CD14-positive monocyte (primary cell): ENCODE results near the gene DCANP1. TPM values are rescaled to one million over a fixed set of nuclear protein-coding genes. Genes with fewer than 3 reads are reported as not detected.

Experiments
- DNase-seq, 3 donors: peaks; one replicate each; pipeline ENCODE4 v3.0.0-alpha.2; 2011 to 2022
- H2AFZ ChIP-seq: 2 replicates; pipeline ENCODE4 v1.6.0; 2012; ENCODE audit warnings: mild to moderate bottlenecking, low read depth, low read length, inconsistent platforms; ENCODE audit not compliant: insufficient read depth, poor library complexity, severe bottlenecking
- H3K27ac ChIP-seq, 2 donors: 1 replicate in 1 of 2; 2 replicates in 1 of 2; pipeline ENCODE4 v1.5.1; 2012 to 2013; ENCODE audit warnings: low read length in 2 of 2, control low read depth in 1 of 2, inconsistent platforms in 1 of 2, low read depth in 1 of 2, mild to moderate bottlenecking in 1 of 2
- H3K27me3 ChIP-seq, 2 donors: one replicate each; pipeline versions ENCODE4 v1.6.0 to v1.6.1; 2011 to 2013; ENCODE audit warnings: low read length in 2 of 2; ENCODE audit not compliant: control insufficient read depth in 2 of 2, insufficient read depth in 2 of 2
- H3K36me3 ChIP-seq, 2 donors: replicated peaks in 1 of 2; 1 replicate in 1 of 2; 2 replicates in 1 of 2; pipeline versions ENCODE4 v1.5.1 to v1.6.1; 2012 to 2013; ENCODE audit warnings: low read length in 2 of 2, control low read depth in 1 of 2, inconsistent platforms in 1 of 2, mild to moderate bottlenecking in 1 of 2; ENCODE audit not compliant: insufficient read depth in 2 of 2, control insufficient read depth in 1 of 2
- H3K4me1 ChIP-seq, 2 donors: 1 replicate in 1 of 2; 2 replicates in 1 of 2; pipeline versions ENCODE4 v1.5.1 to v1.6.1; 2012 to 2013; ENCODE audit warnings: low read length in 2 of 2, control low read depth in 1 of 2, inconsistent platforms in 1 of 2, mild to moderate bottlenecking in 1 of 2, moderate library complexity in 1 of 2; ENCODE audit not compliant: insufficient read depth in 2 of 2, control insufficient read depth in 1 of 2
- H3K4me2 ChIP-seq: replicated peaks from 2 replicates; pipeline ENCODE3; 2012; ENCODE audit warnings: low read length, moderate library complexity, mild to moderate bottlenecking; ENCODE audit not compliant: poor library complexity, severe bottlenecking; ENCODE audit errors: extremely low read depth
- H3K4me3 ChIP-seq, 3 experiments: fragments of 200-600 bp in 1 of 3; sonication (generic) in 1 of 3; replicated peaks in 1 of 3; 1 replicate in 2 of 3; 2 replicates in 1 of 3; pipeline ENCODE4 v1.5.1; 2011 to 2013; ENCODE audit warnings: low read length in 3 of 3, mild to moderate bottlenecking in 3 of 3, control low read depth in 2 of 3, low read depth in 2 of 3, inconsistent platforms in 1 of 3, moderate library complexity in 1 of 3
- H3K79me2 ChIP-seq: 2 replicates; pipeline ENCODE4 v1.6.0; 2012; ENCODE audit warnings: mild to moderate bottlenecking, control low read depth, inconsistent platforms, low read length, moderate library complexity; ENCODE audit not compliant: insufficient read depth
- H3K9ac ChIP-seq: 2 replicates; pipeline ENCODE4 v1.6.0; 2017; ENCODE audit warnings: low read length, mild to moderate bottlenecking; ENCODE audit not compliant: insufficient read depth, poor library complexity, severe bottlenecking
- H3K9me3 ChIP-seq, 2 donors: replicated peaks in 1 of 2; 1 replicate in 1 of 2; 2 replicates in 1 of 2; pipeline versions ENCODE4 v1.5.1 to v1.6.1; 2012 to 2013; ENCODE audit warnings: low read length in 2 of 2, control low read depth in 1 of 2; ENCODE audit not compliant: control insufficient read depth in 1 of 2, insufficient read depth in 1 of 2
- H4K20me1 ChIP-seq: 2 replicates; pipeline ENCODE4 v1.6.0; 2012; ENCODE audit warnings: mild to moderate bottlenecking, low read length, control low read depth, moderate library complexity; ENCODE audit not compliant: insufficient read depth
- H3K27ac Mint-ChIP-seq, 7 donors: one replicate each; pipeline ENCODE4 v1.8.0; 2020; ENCODE audit warnings: mild to moderate bottlenecking in 7 of 7, mixed read lengths in 7 of 7, moderate library complexity in 6 of 7, inconsistent platforms in 2 of 7
- H3K27me3 Mint-ChIP-seq, 3 donors: one replicate each; pipeline ENCODE4 v1.8.0; 2021 to 2022; ENCODE audit warnings: low read depth in 3 of 3, mild to moderate bottlenecking in 3 of 3, mixed read lengths in 3 of 3, moderate library complexity in 3 of 3, inconsistent platforms in 1 of 3
- H3K36me3 Mint-ChIP-seq, 2 donors: one replicate each; pipeline ENCODE4 v1.8.0; 2020; ENCODE audit warnings: mixed read lengths in 2 of 2, inconsistent platforms in 1 of 2, mild to moderate bottlenecking in 1 of 2
- H3K4me1 Mint-ChIP-seq: one replicate; pipeline ENCODE4 v1.8.0; 2020; ENCODE audit warnings: mild to moderate bottlenecking, mixed read lengths
- H3K4me3 Mint-ChIP-seq, 2 donors: one replicate each; pipeline ENCODE4 v1.8.0; 2020; ENCODE audit warnings: mild to moderate bottlenecking in 2 of 2, mixed read lengths in 2 of 2, moderate library complexity in 1 of 2
- H3K9me3 Mint-ChIP-seq, 7 donors: one replicate each; pipeline ENCODE4 v1.8.0; 2020 to 2022; ENCODE audit warnings: mixed read lengths in 7 of 7, mild to moderate bottlenecking in 6 of 7, moderate library complexity in 6 of 7, inconsistent platforms in 2 of 7
- CTCF ChIP-seq: fragments of 200-600 bp; IDR thresholded peaks from one replicate; pipeline ENCODE4 v1.8.0; 2022; ENCODE audit warnings: antibody characterized with exemption, mild to moderate bottlenecking
- WGBS: methylation state at CpG from one replicate; pipeline ENCODE4 v1.1.5; 2013; ENCODE audit warnings: missing lambda C conversion rate; ENCODE audit not compliant: insufficient coverage; 5-methylcytosine and 5-hydroxymethylcytosine counted together
- intact Hi-C, 2 donors: fragments of 100-400 bp; cut with micrococcal nuclease; formaldehyde crosslinking; loops; one replicate each; pipeline versions ENCODE4 v1.15.0 to v1.15.1; 2023
- polyA plus RNA-seq, 3 donors: library from polyadenylated mRNA; depleted of rRNA in 1 of 3; unstranded in 2 of 3; stranded (reverse) in 1 of 3; fragments of 300-500 nt in 2 of 3; fragments of >200 nt in 1 of 3; fragmentation: Illumina TruSeq in 2 of 3; gene quantifications; 1 replicate in 2 of 3; 2 replicates in 1 of 3; pipeline ENCODE4 v1.2.3, GENCODE V29; 2012 to 2021

DCANP1 gene
- polyA plus RNA-seq, 3 donors: 0.14 to 0.85 (median 0.15) TPM

- no peak overlapping the region for H3K9ac ChIP-seq
- H3K27ac Mint-ChIP-seq: no peak overlapping the region
- no peaks in the 10 kb centered on the region for H3K9me3 ChIP-seq
- H3K27me3 Mint-ChIP-seq: peaks cover 34 to 60% (median 45%) of the 10 kb centered on the region in 3 donors
- H3K36me3 Mint-ChIP-seq: no peaks in the 10 kb centered on the region
- H3K36me3 ChIP-seq: no peaks in the 10 kb centered on the region
- H3K9me3 Mint-ChIP-seq: peaks cover 0 to 3% (median 0%) of the 10 kb centered on the region in 7 donors
- 98% methylated on average over 11 of the region's 15 CpGs for WGBS
- H3K4me1 ChIP-seq: peaks cover 11 to 14% of the 10 kb centered on the region in 2 donors
- H3K4me3 ChIP-seq: no peak overlapping the region
- H3K27me3 ChIP-seq: peaks cover 8 to 53% of the 10 kb centered on the region in 2 donors
- peaks cover 13% of the 10 kb centered on the region for H3K4me1 Mint-ChIP-seq
- no peaks in the 10 kb centered on the region for H4K20me1 ChIP-seq
- peak overlapping the region in 1 of 2 donors; percentile 39 for H3K4me3 Mint-ChIP-seq
- no peak for DNase-seq
- H3K79me2 ChIP-seq: no peaks in the 10 kb centered on the region
- no peak overlapping the region for H2AFZ ChIP-seq
- intact Hi-C loops: loop anchor here (2.0 to 5.0 kb wide), 3 partner anchors 82 to 100 kb away; no protein-coding TSS in a partner anchor
- no peak overlapping the region for H3K4me2 ChIP-seq
- no peak for TF ChIP-seq CTCF
- no peak overlapping the region for H3K27ac ChIP-seq
Measured at GRCh38 chr5:135467051-135467625, 20.0 kb upstream of the DCANP1 start.

GRCh38 chr5:135466178-135467050 is 19.3 kb upstream of the DCANP1 start:
- no peaks in the 10 kb centered on the region for H3K36me3 Mint-ChIP-seq
- Histone ChIP-seq H3K9ac (no peak overlapping the region), H3K4me2 (peak overlapping the region; percentile 76), H3K79me2 (no peaks in the 10 kb centered on the region), H3K4me3 (peak overlapping the region in 1 of 3 experiments; percentile 62), H4K20me1 (no peaks in the 10 kb centered on the region), H3K9me3 (no peaks in the 10 kb centered on the region), H2AFZ (peak overlapping the region; percentile 80), H3K27ac (no peak overlapping the region), H3K27me3 (peaks cover 5 to 46% of the 10 kb centered on the region in 2 donors), H3K36me3 (no peaks in the 10 kb centered on the region), H3K4me1 (peaks cover 11 to 16% of the 10 kb centered on the region in 2 donors)
- no peak overlapping the region for H3K27ac Mint-ChIP-seq
- H3K9me3 Mint-ChIP-seq: peaks cover 0 to 3% (median 0%) of the 10 kb centered on the region in 7 donors
- H3K4me3 Mint-ChIP-seq: peak overlapping the region; percentile 74 to 95
- peaks cover 33 to 53% (median 43%) of the 10 kb centered on the region in 3 donors for H3K27me3 Mint-ChIP-seq
- intact Hi-C loops: loop anchor here (2.0 to 5.0 kb wide), 3 partner anchors 82 to 101 kb away; no protein-coding TSS in a partner anchor
- WGBS: 17% methylated on average over 43 of the region's 43 CpGs
- TF ChIP-seq CTCF: peak; percentile 81
- peaks cover 15% of the 10 kb centered on the region for H3K4me1 Mint-ChIP-seq
- DNase-seq: peak; percentile 56 to 72 (median 62)
